HepG2 (cell line): ENCODE measurements around the gene PDE4C. TPM values are rescaled to one million over a fixed set of nuclear protein-coding genes. Genes with fewer than 3 reads are reported as not detected.
A peak's percentile ranks its signal among the peaks of the same experiment; 100 is the strongest.

Experiments
- ATAD3A ChIP-seq: sonication (generic); formaldehyde crosslinking; IDR thresholded peaks from 2 replicates; pipeline ENCODE4 v1.4.0; 2020; ENCODE audit warnings: missing genetic modification reagents
- FOSL1 ChIP-seq: sonication (generic); formaldehyde crosslinking; IDR thresholded peaks from 2 replicates; pipeline ENCODE4 v1.9.0; 2021; ENCODE audit warnings: missing genetic modification reagents, borderline replicate concordance
- GATA4 ChIP-seq: sonication (generic); IDR thresholded peaks from 2 replicates; pipeline ENCODE4 v1.6.1; 2016; ENCODE audit warnings: antibody characterized with exemption, low read depth, borderline replicate concordance
- KDM1A ChIP-seq: IDR thresholded peaks from 2 replicates; pipeline ENCODE4 v1.6.1; 2016; ENCODE audit warnings: missing compliant biosample characterization
- KDM2A ChIP-seq: sonication (generic); formaldehyde crosslinking; IDR thresholded peaks from 2 replicates; pipeline ENCODE4 v1.4.0; 2020; ENCODE audit warnings: low read depth, missing genetic modification reagents, borderline replicate concordance
- KDM5A ChIP-seq: fragments of 200-600 bp; sonication (generic); IDR thresholded peaks from 2 replicates; pipeline ENCODE4 v1.7.0; 2018; ENCODE audit warnings: antibody characterized with exemption, mild to moderate bottlenecking, low read length, borderline replicate concordance
- MBD4 ChIP-seq: IDR thresholded peaks from 2 replicates; pipeline ENCODE4 v1.6.1; 2012; ENCODE audit warnings: low read length, inconsistent platforms, borderline replicate concordance
- MTA1 ChIP-seq: sonication (generic); formaldehyde crosslinking; IDR thresholded peaks from 2 replicates; pipeline ENCODE4 v1.4.0; 2020; ENCODE audit warnings: missing genetic modification reagents, mild to moderate bottlenecking, borderline replicate concordance
- MXD4 ChIP-seq: IDR thresholded peaks from 2 replicates; pipeline ENCODE4 v1.6.1; 2016; ENCODE audit warnings: mild to moderate bottlenecking, missing biosample characterization, missing genetic modification reagents
- PHF21A ChIP-seq: sonication (generic); formaldehyde crosslinking; IDR thresholded peaks from 2 replicates; pipeline ENCODE4 v1.5.0; 2020; ENCODE audit warnings: mild to moderate bottlenecking, missing genetic modification reagents
- RARA ChIP-seq: IDR thresholded peaks from 2 replicates; pipeline ENCODE4 v1.6.1; 2016; ENCODE audit warnings: missing genetic modification reagents, missing compliant biosample characterization
- UBTF ChIP-seq: sonication (generic); formaldehyde crosslinking; IDR thresholded peaks from 2 replicates; pipeline ENCODE4 v1.4.0; 2020; ENCODE audit warnings: mild to moderate bottlenecking, missing genetic modification reagents
- ZFP91 ChIP-seq: sonication (generic); formaldehyde crosslinking; IDR thresholded peaks from 2 replicates; pipeline ENCODE4 v1.9.0; 2022; ENCODE audit warnings: missing genetic modification reagents, mild to moderate bottlenecking, borderline replicate concordance
- ZFX ChIP-seq: sonication (generic); formaldehyde crosslinking; IDR thresholded peaks from 2 replicates; pipeline ENCODE4 v1.4.0; 2020; ENCODE audit warnings: mild to moderate bottlenecking, low read depth, missing genetic modification reagents, moderate library complexity
- ZNF431 ChIP-seq: sonication (generic); formaldehyde crosslinking; IDR thresholded peaks from 2 replicates; pipeline ENCODE4 v1.9.0; 2022; ENCODE audit warnings: missing genetic modification reagents, low read depth, mild to moderate bottlenecking, borderline replicate concordance
- ZNF451 ChIP-seq: sonication (generic); formaldehyde crosslinking; IDR thresholded peaks from 2 replicates; pipeline ENCODE4 v1.5.0; 2020; ENCODE audit warnings: mild to moderate bottlenecking, missing genetic modification reagents
- ZNF547 ChIP-seq: sonication (generic); formaldehyde crosslinking; IDR thresholded peaks from 2 replicates; pipeline ENCODE4 v1.5.1; 2020; ENCODE audit warnings: mild to moderate bottlenecking, missing genetic modification reagents
- ZNF598 ChIP-seq: sonication (generic); formaldehyde crosslinking; IDR thresholded peaks from 2 replicates; pipeline ENCODE4 v1.5.1; 2020; ENCODE audit warnings: mild to moderate bottlenecking, missing genetic modification reagents, borderline replicate concordance
- ZNF777 ChIP-seq: sonication (generic); formaldehyde crosslinking; IDR thresholded peaks from 2 replicates; pipeline ENCODE4 v1.4.0; 2020; ENCODE audit warnings: missing genetic modification reagents
- ZNF782 ChIP-seq: sonication (generic); formaldehyde crosslinking; IDR thresholded peaks from 2 replicates; pipeline ENCODE4 v1.4.0; 2020; ENCODE audit warnings: missing genetic modification reagents, mild to moderate bottlenecking, borderline replicate concordance
- ZNF790 ChIP-seq: sonication (generic); formaldehyde crosslinking; IDR thresholded peaks from 2 replicates; pipeline ENCODE4 v1.8.0; 2022; ENCODE audit warnings: missing genetic modification reagents, mild to moderate bottlenecking, borderline replicate concordance
- polyA plus RNA-seq, 8 experiments: library from polyadenylated mRNA; depleted of rRNA in 3 of 8; stranded (reverse) in 7 of 8; unstranded in 1 of 8; fragments of >200 nt; fragmentation: Illumina TruSeq in 4 of 8; extraction: Trizol in 4 of 8; gene quantifications; 2 replicates each; pipeline versions ENCODE4 v1.2.1 to v1.2.3, GENCODE V29; 2011 to 2016; ENCODE audit warnings: low read depth in 4 of 8, missing spikeins in 1 of 8, mixed read lengths in 1 of 8; ENCODE audit not compliant: insufficient read depth in 1 of 8
- total RNA-seq, 5 experiments: library from RNA; depleted of rRNA; stranded (reverse); fragments of >200 nt; fragmentation: Illumina TruSeq; extraction: Trizol; gene quantifications; 2 replicates each; pipeline ENCODE4 v1.2.3, GENCODE V29; 2016; ENCODE audit warnings: low read depth in 1 of 5

Gene PDE4C
- total and polyA plus RNA-seq, 2 of the 13 experiments (the other 11 are each of a cell fraction or from before 2014, with no cell fraction given), result 1.4 to 14.0 TPM

GRCh38 chr19:18223860-18224524 is 2.2 kb downstream of the PDE4C start (continued):
- TF ChIP-seq PHF21A (CRISPR knock-in tag), result peak; percentile 79
- TF ChIP-seq ZNF598, result peak; percentile 88; the same call in 1 of the 2 replicates
- 0 out of 2 replicates have a peak, but pooled peaks have one; percentile 46 for TF ChIP-seq MXD4 (CRISPR knock-in tag)
- TF ChIP-seq FOSL1, result no peak
- no peak for TF ChIP-seq ZNF451
- peak; percentile 47; the same call in 1 of the 2 replicates for TF ChIP-seq ZFX (CRISPR knock-in tag)
- TF ChIP-seq UBTF, result 0 out of 2 replicates have a peak, but pooled peaks have one; percentile 44
- peak; percentile 39; the same call in 1 of the 2 replicates for TF ChIP-seq GATA4
- no peak for TF ChIP-seq MBD4
- TF ChIP-seq KDM2A (CRISPR knock-in tag), result peak; percentile 30; the same call in 1 of the 2 replicates
- peak; percentile 52; the same call in 1 of the 2 replicates for TF ChIP-seq ZNF782 (CRISPR knock-in tag)
- TF ChIP-seq MTA1 (CRISPR knock-in tag), result peak; percentile 47; the same call in 1 of the 2 replicates
- TF ChIP-seq ZNF790, result peak; percentile 21; the same call in 1 of the 2 replicates
- TF ChIP-seq KDM1A (CRISPR knock-in tag), result peak; percentile 30; the same call in 1 of the 2 replicates
- 0 out of 2 replicates have a peak, but pooled peaks have one; percentile 4 for TF ChIP-seq ATAD3A
- TF ChIP-seq KDM5A, result peak; percentile 55; the same call in 1 of the 2 replicates
- peak; percentile 98 for TF ChIP-seq ZNF777 (CRISPR knock-in tag)
- no peak for TF ChIP-seq ZNF431 (CRISPR knock-in tag)
- no peak; the same call in 1 of the 2 replicates for TF ChIP-seq ZNF547 (CRISPR knock-in tag)
- peak; percentile 47; the same call in 1 of the 2 replicates for TF ChIP-seq RARA (CRISPR knock-in tag)
- peak; percentile 61; the same call in 1 of the 2 replicates for TF ChIP-seq ZFP91 (CRISPR knock-in tag)
